LNCaP clone FGC (cell line): Measurements from ENCODE around the gene USHBP1.
"Not testable (repeated sequence)": the region's sequence is repeated elsewhere in the genome, so short reads cannot be mapped to it uniquely, and the experiment has no call there.

Experiments used
- DNase-seq: peaks from one replicate; pipeline ENCODE4 v3.0.0-alpha.2; 2011; ENCODE audit warnings: low read depth
- H3K4me3 ChIP-seq: 2 replicates; pipeline ENCODE4 v1.5.1; 2011; ENCODE audit warnings: mild to moderate bottlenecking, low read depth, low read length, control low read depth
- CTCF ChIP-seq: IDR thresholded peaks from 2 replicates; pipeline ENCODE4 v1.5.1; 2012; ENCODE audit warnings: mild to moderate bottlenecking; ENCODE audit not compliant: control insufficient read depth, insufficient read depth; ENCODE audit errors: extremely low read depth

The USHBP1 gene

GRCh38 chr19:17303167-17303939 is 38.8 kb upstream of the USHBP1 start, which contains the start of gene ABHD8:
Gene ABHD8 (minus strand): TSS chr19:17303425. CDS start chr19:17301616, 1,809 bp downstream.
- peak; percentile 56 for TF ChIP-seq CTCF
- peak; percentile 87 for DNase-seq
- peak within 1 kb of the TSS; percentile 83 for H3K4me3 ChIP-seq

GRCh38 chr19:17302391-17303166 is 38.0 kb upstream of the USHBP1 start:
- no peak for DNase-seq
- H3K4me3 ChIP-seq = peak overlapping the region; percentile 83

GRCh38 chr19:17300992-17301619 is 36.6 kb upstream of the USHBP1 start:
- DNase-seq = no peak
- no peak overlapping the region for H3K4me3 ChIP-seq
- TF ChIP-seq CTCF = no peak

More at GRCh38 chr19:17302391-17303166, 38.0 kb upstream of the USHBP1 start:
- TF ChIP-seq CTCF = no peak

GRCh38 chr19:17296976-17297375 is 32.4 kb upstream of the USHBP1 start:
- no peak overlapping the region for H3K4me3 ChIP-seq
- no peak for DNase-seq
- no peak for TF ChIP-seq CTCF

- DNase-seq = no peak
- H3K4me3 ChIP-seq = no peak overlapping the region
- no peak for TF ChIP-seq CTCF
Measured at GRCh38 chr19:17296273-17296672, 31.7 kb upstream of the USHBP1 start.

GRCh38 chr19:17295551-17295950 is 31.0 kb upstream of the USHBP1 start:
- not testable (repeated sequence) for DNase-seq, H3K4me3 ChIP-seq
